ENCODE data around the gene FAM135A. TPM values are rescaled to one million over a fixed set of nuclear protein-coding genes. Genes with fewer than 3 reads are reported as not detected.

FAM135A gene
- total RNA-seq = 10 to 100 TPM; 10.5 to 18.0 (median 12.8) TPM
- polyA plus RNA-seq = 10 to 100 TPM in 1 of 2 donors, 1 to 10 TPM in 1; 4.8 to 13.7 TPM
- long read RNA-seq, donor 1, partial matches to known transcripts = 2 of 8 reads
- long read RNA-seq, donor 1, other reads (novel, unspliced or antisense) = 6 of 8 reads
- long read RNA-seq, donor 2, partial matches to known transcripts = 0 of 11 reads
- long read RNA-seq, donor 2, other reads (novel, unspliced or antisense) = 11 of 11 reads
- long read RNA-seq, donor 3, partial matches to known transcripts = 0 of 11 reads
- long read RNA-seq, donor 3, other reads (novel, unspliced or antisense) = 11 of 11 reads

DNA sequence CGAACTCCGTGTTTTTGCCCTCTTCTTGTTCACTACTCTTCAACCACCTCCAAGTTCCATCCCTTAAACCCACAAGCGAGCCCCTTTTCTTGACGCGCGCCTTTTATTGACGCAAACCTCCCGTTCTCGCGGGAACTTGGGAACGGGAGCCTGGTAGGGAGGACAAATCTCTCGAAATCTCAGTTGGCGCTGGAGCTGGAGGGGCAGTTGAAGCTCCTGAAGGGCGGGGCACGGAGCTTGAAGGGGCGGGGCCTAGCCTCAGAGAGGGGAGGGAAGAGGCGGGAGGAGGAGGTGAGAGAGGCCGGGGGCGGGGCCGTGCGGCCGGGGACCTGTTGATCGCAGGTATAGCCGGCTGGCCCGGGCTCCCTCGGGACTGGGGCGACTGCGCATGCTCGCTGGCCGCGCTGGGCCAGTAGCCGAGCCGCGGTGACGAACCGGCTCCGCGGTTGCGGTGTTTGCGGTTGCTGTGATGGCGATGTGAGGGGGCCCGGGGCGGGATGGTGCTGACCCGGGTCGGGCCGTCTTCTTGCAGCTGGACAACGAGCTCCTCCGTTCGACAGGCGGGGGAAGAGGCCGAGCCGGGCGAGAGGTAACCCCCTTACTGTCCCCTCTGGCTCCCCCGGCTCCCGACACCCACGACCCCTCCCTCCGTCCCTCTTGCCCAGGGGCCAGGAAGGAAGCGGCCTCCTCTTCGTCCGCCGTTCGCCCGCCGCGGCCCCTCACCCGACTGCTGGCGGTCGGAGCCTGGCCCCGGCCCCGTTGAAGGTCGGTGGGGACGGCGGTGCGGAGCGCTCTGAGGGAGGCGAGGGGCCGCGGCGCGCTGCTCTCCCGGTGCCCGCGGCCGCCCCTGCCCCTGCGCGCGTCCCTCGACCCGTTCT is at the start of gene FAM135A:
Gene FAM135A, plus strand, starts transcription at position 395 of the 878 bp plus-strand sequence. CDS start 14,835 bp downstream, outside the sequence.
- 0 to 1% methylated on average over 69 to 89 of the region's 89 CpGs for WGBS, 2 donors
- Histone ChIP-seq H3K27me3 (no peaks in the 10 kb centered on the region), H3K27ac (peak within 1 kb of the TSS; percentile 65 to 94 (median 86)), H3K36me3 (peaks cover 0 to 16% (median 2%) of the 10 kb centered on the region in 9 donors), H3K9me3 (no peaks in the 10 kb centered on the region), H3K4me1 (peaks cover 0 to 28% (median 18%) of the 10 kb centered on the region in 9 donors), H3K4me3 (peak within 1 kb of the TSS; percentile 65 to 100 (median 98))
- ATAC-seq (peak; percentile 98 to 100 (median 99)), DNase-seq (peak; percentile 97 to 98)
- TF ChIP-seq, protein P1, sequence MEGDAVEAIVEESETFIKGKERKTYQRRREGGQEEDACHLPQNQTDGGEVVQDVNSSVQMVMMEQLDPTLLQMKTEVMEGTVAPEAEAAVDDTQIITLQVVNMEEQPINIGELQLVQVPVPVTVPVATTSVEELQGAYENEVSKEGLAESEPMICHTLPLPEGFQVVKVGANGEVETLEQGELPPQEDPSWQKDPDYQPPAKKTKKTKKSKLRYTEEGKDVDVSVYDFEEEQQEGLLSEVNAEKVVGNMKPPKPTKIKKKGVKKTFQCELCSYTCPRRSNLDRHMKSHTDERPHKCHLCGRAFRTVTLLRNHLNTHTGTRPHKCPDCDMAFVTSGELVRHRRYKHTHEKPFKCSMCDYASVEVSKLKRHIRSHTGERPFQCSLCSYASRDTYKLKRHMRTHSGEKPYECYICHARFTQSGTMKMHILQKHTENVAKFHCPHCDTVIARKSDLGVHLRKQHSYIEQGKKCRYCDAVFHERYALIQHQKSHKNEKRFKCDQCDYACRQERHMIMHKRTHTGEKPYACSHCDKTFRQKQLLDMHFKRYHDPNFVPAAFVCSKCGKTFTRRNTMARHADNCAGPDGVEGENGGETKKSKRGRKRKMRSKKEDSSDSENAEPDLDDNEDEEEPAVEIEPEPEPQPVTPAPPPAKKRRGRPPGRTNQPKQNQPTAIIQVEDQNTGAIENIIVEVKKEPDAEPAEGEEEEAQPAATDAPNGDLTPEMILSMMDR (IDR thresholded peaks at IDR 0.05) = no peak
- intact Hi-C loops (cut with DNase I) = loop anchor here in 2 of 10 donors (1.0 to 10.0 kb wide), 3 partner anchors 41 to 609 kb away; no protein-coding TSS in a partner anchor

DNA sequence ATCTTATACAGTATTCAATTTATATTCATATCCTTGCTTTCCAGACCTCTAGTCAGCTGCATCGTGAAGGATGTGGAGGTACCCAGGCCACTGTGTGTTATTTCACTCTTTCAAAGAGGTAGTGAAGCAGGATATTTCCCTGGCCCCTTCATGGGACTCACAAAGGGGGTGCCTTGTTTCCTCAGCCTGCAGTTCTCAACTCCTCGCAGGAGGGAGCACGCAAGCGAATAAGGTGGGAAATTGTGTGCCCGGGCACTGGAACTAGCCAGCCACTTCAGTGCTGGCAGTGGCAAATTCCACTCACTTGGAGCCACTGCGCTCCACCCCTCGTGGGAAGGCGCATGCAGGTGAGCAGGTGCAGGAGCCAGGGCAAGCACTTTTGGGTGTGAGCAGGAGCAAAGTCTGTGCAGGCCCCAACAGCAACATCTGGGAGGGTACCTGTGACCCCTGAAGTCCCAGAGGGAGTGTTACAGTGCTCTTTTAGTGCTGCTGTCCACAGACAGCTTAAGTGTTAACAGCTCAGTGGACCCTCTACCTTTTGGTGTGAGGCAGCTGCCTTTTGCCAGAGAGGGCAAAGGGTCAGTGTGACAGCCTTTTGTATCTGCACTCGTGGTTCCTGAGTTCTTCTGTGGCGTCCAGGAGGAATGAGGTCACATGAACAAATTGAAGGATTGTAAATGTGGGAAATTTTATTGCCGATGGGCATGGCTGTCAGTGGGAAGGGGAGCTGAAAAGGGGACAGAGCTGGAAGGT is 49.4 kb upstream of the FAM135A start:
- no peak for DNase-seq
- Histone ChIP-seq H3K4me1 (peaks cover 0 to 3% (median 0%) of the 10 kb centered on the region in 9 donors), H3K9me3 (peaks cover 0 to 4% (median 0%) of the 10 kb centered on the region in 11 donors), H3K4me3 (no peak overlapping the region), H3K27ac (no peak overlapping the region), H3K27me3 (peaks cover 0 to 8% (median 0%) of the 10 kb centered on the region in 7 donors), H3K36me3 (no peaks in the 10 kb centered on the region)
- no peak for ATAC-seq
- intact Hi-C loops (cut with DNase I) = loop anchor here in 2 of 10 donors (2.0 to 10.0 kb wide), 2 partner anchors 139 to 141 kb away; no protein-coding TSS in a partner anchor
- 75 to 81% methylated on average over 11 of the region's 11 CpGs for WGBS, 2 donors
- TF ChIP-seq, protein P1 (IDR thresholded peaks at IDR 0.05) = no peak

- intact Hi-C loops (cut with DNase I) = loop anchor here in 9 of 10 donors (1.0 to 10.0 kb wide), 9 partner anchors 44 to 648 kb away; partner anchors contain the start of gene FAM135A (in 1 of the 9)
- Histone ChIP-seq H3K4me3 (no peak overlapping the region), H3K9me3 (no peaks in the 10 kb centered on the region), H3K36me3 (no peaks in the 10 kb centered on the region), H3K27me3 (peaks cover 0 to 24% (median 0%) of the 10 kb centered on the region in 7 donors), H3K4me1 (peaks cover 0 to 3% (median 0%) of the 10 kb centered on the region in 9 donors), H3K27ac (no peak overlapping the region)
- ATAC-seq = peak in 7 of 8 donors; percentile 65 to 79 (median 75)
- peak; percentile 55 to 57 for DNase-seq
- TF ChIP-seq, protein P1 (IDR thresholded peaks at IDR 0.05) = peak; percentile 75 to 96 (median 91)
- WGBS, 2 donors = 18 to 19% methylated on average over 5 of the region's 5 CpGs
Measured at GRCh38 chr6:70369332-70369950, 43.9 kb upstream of the FAM135A start.
